K562 (cell line): ENCODE data around the gene HOXA13. TPM values are rescaled to one million over a fixed set of nuclear protein-coding genes. Genes with fewer than 3 reads are reported as not detected.

Source experiments
- ATAC-seq: fragments of 200-7000 bp; cut with Tn5 transposase; 3 replicates; pipeline ENCODE4 v1.9.1; 2020; ENCODE audit warnings: moderate library complexity
- BruUV-seq: library from RNA; stranded (reverse); fragments of 400-500 nt; replicated peaks from 2 replicates; lab custom pipeline; 2021; lab: Mats Ljungman, UMichigan
- CTCF ChIA-PET: fragments of 300-600 bp; formaldehyde crosslinking; extraction: SDS; loops from one replicate; lab custom pipeline; 2021; ENCODE audit warnings: low intra/inter-chr PET ratio; lab: Yijun Ruan, JAX
- POLR2A ChIA-PET: fragments of 300-600, 350-650 bp; sonication (Branson Sonifier 250); formaldehyde crosslinking; extraction: SDS; loops from one replicate; lab custom pipeline; 2021; ENCODE audit warnings: antibody characterized with exemption, inconsistent platforms; lab: Yijun Ruan, JAX
- DNase-seq, 4 experiments: peaks; one replicate each; pipeline versions ENCODE4 v3.0.0 to v3.0.0-alpha.2; 2011 to 2018; ENCODE audit warnings: low spot score in 3 of 4, mixed read lengths in 3 of 4; ENCODE audit errors: extremely low read depth in 1 of 4
- FAIRE-seq: peaks from 2 replicates; lab custom pipeline; 2011; peaks lifted over from hg19 to GRCh38; lab: Jason Lieb, UNC
- H2AFZ ChIP-seq: 2 replicates; pipeline ENCODE4 v1.6.0; 2011; ENCODE audit warnings: low read depth, low read length, control low read depth, inconsistent platforms
- H3K27ac ChIP-seq: fragments of 200-600 bp; 3 replicates; pipeline ENCODE4 v1.8.0; 2011; ENCODE audit warnings: low read depth, mild to moderate bottlenecking, control low read depth, inconsistent platforms, low read length, moderate library complexity, mixed read lengths; ENCODE audit errors: extremely low read depth
- H3K27me3 ChIP-seq, 2 experiments: fragments of 300-600 bp in 1 of 2; 2 replicates in 1 of 2; 3 replicates in 1 of 2; pipeline versions ENCODE4 v1.6.0 to v1.8.0; 2011; ENCODE audit warnings: inconsistent platforms in 2 of 2, low read length in 2 of 2, mild to moderate bottlenecking in 1 of 2, mixed read lengths in 1 of 2, moderate library complexity in 1 of 2; ENCODE audit not compliant: control insufficient read depth in 2 of 2, insufficient read depth in 2 of 2
- H3K36me3 ChIP-seq: fragments of 300-600 bp; 3 replicates; pipeline ENCODE4 v1.8.0; 2011; ENCODE audit warnings: mild to moderate bottlenecking, low read length, inconsistent platforms; ENCODE audit not compliant: control insufficient read depth, insufficient read depth
- H3K4me1 ChIP-seq, 2 experiments: fragments of 200-600 bp in 1 of 2; replicated peaks in 1 of 2; 2 replicates in 1 of 2; 3 replicates in 1 of 2; pipeline versions ENCODE4 v1.5.1 to v1.8.0; 2011; ENCODE audit warnings: inconsistent platforms in 2 of 2, low read length in 2 of 2, mild to moderate bottlenecking in 1 of 2, mixed read lengths in 1 of 2, moderate library complexity in 1 of 2; ENCODE audit not compliant: control insufficient read depth in 2 of 2, insufficient read depth in 2 of 2
- H3K4me2 ChIP-seq: 2 replicates; pipeline ENCODE4 v1.6.1; 2011; ENCODE audit warnings: low read length, control low read depth, inconsistent platforms, mixed read lengths; ENCODE audit not compliant: insufficient read depth
- H3K4me3 ChIP-seq: fragments of 200-600 bp; sonication (generic), shearing (Covaris generic); 2 replicates; pipeline ENCODE4 v1.5.1; 2016; ENCODE audit warnings: control low read depth, inconsistent platforms
- H3K79me2 ChIP-seq: fragments of 200-600 bp; 3 replicates; pipeline ENCODE4 v1.8.0; 2011; ENCODE audit warnings: low read length, inconsistent platforms; ENCODE audit not compliant: control insufficient read depth, insufficient read depth
- H3K9ac ChIP-seq, 2 experiments: 2 replicates each; pipeline versions ENCODE4 v1.6.0 to v1.6.1; 2011; ENCODE audit warnings: low read depth in 2 of 2, low read length in 2 of 2, control low read depth in 1 of 2, inconsistent platforms in 1 of 2, mild to moderate bottlenecking in 1 of 2, mixed read lengths in 1 of 2; ENCODE audit not compliant: insufficient read depth in 1 of 2
- H3K9me1 ChIP-seq: one replicate; pipeline ENCODE4 v1.6.0; 2011; ENCODE audit warnings: inconsistent platforms, mild to moderate bottlenecking, low read length, moderate library complexity; ENCODE audit not compliant: control insufficient read depth, insufficient read depth
- H3K9me3 ChIP-seq: replicated peaks from 2 replicates; pipeline ENCODE4 v1.5.1; 2011; ENCODE audit warnings: low read depth, low read length, inconsistent platforms; ENCODE audit not compliant: control insufficient read depth, insufficient read depth
- H4K20me1 ChIP-seq: replicated peaks from 2 replicates; pipeline ENCODE4 v1.6.1; 2011; ENCODE audit warnings: low read length, inconsistent platforms, mixed read lengths; ENCODE audit not compliant: control insufficient read depth, insufficient read depth
- CREB3 ChIP-seq: fragments of 450-650 bp; conservative IDR thresholded peaks from 2 replicates; pipeline ENCODE4 v1.6.1; 2016; ENCODE audit warnings: missing genetic modification characterization, low read depth, mild to moderate bottlenecking, missing compliant biosample characterization, moderate library complexity
- DNMT1 ChIP-seq: fragments of 450-650 bp; IDR thresholded peaks from 2 replicates; pipeline ENCODE4 v1.6.1; 2016; ENCODE audit warnings: antibody characterized with exemption, mild to moderate bottlenecking
- EZH2 ChIP-seq: IDR thresholded peaks from 2 replicates; pipeline ENCODE4 v1.6.1; 2012; ENCODE audit warnings: low read depth, mild to moderate bottlenecking, inconsistent platforms, low read length, borderline replicate concordance
- NELFE ChIP-seq: IDR thresholded peaks from 2 replicates; pipeline ENCODE4 v1.6.1; 2011; ENCODE audit warnings: mild to moderate bottlenecking; ENCODE audit not compliant: insufficient read depth, insufficient read length
- ZBTB17 ChIP-seq: fragments of 450-650 bp; formaldehyde crosslinking; IDR thresholded peaks from 2 replicates; pipeline ENCODE4 v1.4.0; 2020; ENCODE audit warnings: mild to moderate bottlenecking
- ZNF583 ChIP-seq: fragments of 250-450 bp; sonication (Bioruptor Pico); IDR thresholded peaks from 2 replicates; pipeline ENCODE4 v1.4.0; 2020
- ZNF707 ChIP-seq: fragments of 250-450 bp; sonication (Bioruptor Pico); conservative IDR thresholded peaks from 2 replicates; pipeline ENCODE4 v1.8.0; 2022; ENCODE audit warnings: inconsistent platforms, mild to moderate bottlenecking, moderate library complexity
- WGBS: fragments of 100-300 bp; shearing (Covaris generic); methylation state at CpG from one replicate; pipeline ENCODE4 v1.1.6; 2016; ENCODE audit warnings: low coverage, mixed read lengths; ENCODE audit not compliant: insufficient coverage; ENCODE audit errors: missing lambda C conversion rate; 5-methylcytosine and 5-hydroxymethylcytosine counted together
- in situ Hi-C: fragments of 300-500 bp; cut with MboI; formaldehyde crosslinking; loops from 4 replicates; pipeline ENCODE4 v1.15.0; 2018; ENCODE audit warnings: inconsistent platforms, mixed read lengths
- intact Hi-C: fragments of 100-400 bp; cut with micrococcal nuclease; formaldehyde crosslinking; loops from 2 replicates; pipeline ENCODE4 v1.14.2; 2022
- polyA plus RNA-seq, 8 experiments: library from polyadenylated mRNA; depleted of rRNA in 4 of 8; stranded (reverse) in 5 of 8; unstranded in 3 of 8; fragments of >200 nt; fragmentation: Nextera tagmentation in 2 of 8; fragmentation: Illumina TruSeq in 1 of 8; extraction: Ambion mirVana in 2 of 8; extraction: Trizol in 1 of 8; gene quantifications; 2 replicates each; pipeline versions ENCODE4 v1.2.1 to v1.2.3, GENCODE V29; 2011 to 2014; ENCODE audit warnings: inconsistent platforms in 1 of 8, missing spikeins in 1 of 8
- total RNA-seq, 7 experiments: library from RNA; depleted of rRNA in 6 of 7; stranded (reverse); fragments of >200 nt in 6 of 7; fragmentation: Illumina TruSeq in 2 of 7; extraction: Trizol in 2 of 7; gene quantifications; 2 replicates each; pipeline versions ENCODE4 v1.2.1 to v1.2.3, GENCODE V29; 2011 to 2021; ENCODE audit warnings: low replicate concordance in 1 of 7

Gene HOXA13
- total and polyA plus RNA-seq, 9 of the 15 experiments (the other 6 are each of a cell fraction or from before 2014, with no cell fraction given), result not detected

- Histone ChIP-seq H4K20me1 (no peaks in the 10 kb centered on the region), H3K27me3 (peaks cover 56 to 82% of the 10 kb centered on the region in 2 experiments), H3K9me3 (no peaks in the 10 kb centered on the region), H3K4me3 (no peak overlapping the region), H3K9ac (no peak overlapping the region)
- POLR2A ChIA-PET, result interaction anchor here (2.4 kb wide), 1 partner anchor 9 kb away, joined by 6 read pairs; no protein-coding TSS in a partner anchor
- BruUV-seq, result no TSS peak
- WGBS, result 0% methylated on average over 4 of the region's 4 CpGs
- DNase-seq (no peak), ATAC-seq (no peak), FAIRE-seq (no peak)
- CTCF ChIA-PET, result no interaction called here
- intact Hi-C loops (no loop called here), in situ Hi-C loops (no loop called here)
- TF ChIP-seq ZNF583 (no peak), CREB3 (tag) (no peak), ZBTB17 (CRISPR knock-in tag) (no peak), NELFE (no peak), ZNF707 (no peak), EZH2 (no peak), DNMT1 (no peak)
- TF ChIP-seq, all 486 proteins: peak for 0
- Histone ChIP-seq H3K27ac (no peak overlapping the region), H3K4me1 (peaks cover 0 to 23% of the 10 kb centered on the region in 2 experiments; a peak in 2 of 5 replicates), H3K4me2 (no peak overlapping the region), H3K79me2 (no peaks in the 10 kb centered on the region), H3K9me1 (no peaks in the 10 kb centered on the region), H2AFZ (no peak overlapping the region), H3K36me3 (no peaks in the 10 kb centered on the region)
Observed at GRCh38 chr7:27186668-27187474, 13.0 kb downstream of the HOXA13 start.
